Ovary (tissue), 9 donors: ENCODE data around the gene ARL5B. TPM values are rescaled to one million over a fixed set of nuclear protein-coding genes. Genes with fewer than 3 reads are reported as not detected.

Experiments
- DNase-seq, 5 donors: peaks; one replicate each; pipeline ENCODE4 v3.0.0-alpha.2; 2019 to 2020
- H3K27ac ChIP-seq, 2 donors: fragments of 200-600 bp; one replicate each; pipeline versions ENCODE4 v1.5.1 to v1.8.0; 2019 to 2022
- H3K27me3 ChIP-seq: fragments of 200-600 bp; one replicate; pipeline ENCODE4 v1.8.0; 2022
- H3K36me3 ChIP-seq: fragments of 200-600 bp; sonication (generic); one replicate; pipeline ENCODE4 v1.5.1; 2019
- H3K4me1 ChIP-seq: one replicate; pipeline ENCODE4 v1.8.1; 2013; ENCODE audit warnings: mild to moderate bottlenecking, moderate library complexity; ENCODE audit not compliant: insufficient read depth
- H3K4me3 ChIP-seq: fragments of 200-600 bp; sonication (generic); one replicate; pipeline ENCODE4 v1.5.1; 2017
- H3K9me3 ChIP-seq, 2 donors: fragments of 200-600 bp in 1 of 2; sonication (generic) in 1 of 2; one replicate each; pipeline versions ENCODE4 v1.5.1 to v1.8.1; 2013 to 2019; ENCODE audit warnings: mild to moderate bottlenecking in 1 of 2, moderate library complexity in 1 of 2
- EP300 ChIP-seq: sonication (generic); formaldehyde crosslinking; IDR thresholded peaks from one replicate; pipeline ENCODE4 v1.6.1; 2017; ENCODE audit warnings: antibody characterized with exemption
- POLR2A ChIP-seq: fragments of 450-650 bp; IDR thresholded peaks from one replicate; pipeline ENCODE4 v1.6.1; 2017; ENCODE audit warnings: antibody characterized with exemption, mild to moderate bottlenecking, moderate library complexity
- WGBS, 3 donors: extraction: QIAGEN DNeasy Blood & Tissue Kit in 1 of 3; methylation state at CpG; one replicate each; pipeline versions ENCODE4 v1.1.5 to v1.1.7; 2013 to 2017; 5-methylcytosine and 5-hydroxymethylcytosine counted together
- intact Hi-C, 4 donors: fragments of 100-400 bp; cut with DNase I; formaldehyde crosslinking; loops; one replicate each; pipeline versions ENCODE4 v1.11.0 to v1.15.1; 2022 to 2023
- polyA plus RNA-seq, 2 donors: library from polyadenylated mRNA; stranded (reverse); fragments of 200-250 nt in 1 of 2; fragments of 350-450 nt in 1 of 2; fragmentation: Illumina TruSeq in 1 of 2; extraction: RNeasy Lipid Tissue Mini Kit (QIAGEN cat#74804) in 1 of 2; gene quantifications; one replicate each; pipeline ENCODE4 v1.2.3, GENCODE V29; 2013 to 2014
- total RNA-seq, 7 donors: library from RNA; depleted of rRNA in 2 of 7; stranded (reverse); fragments of >200 nt in 2 of 7; fragmentation: NEBNext Ultra II Directional in 3 of 7; extraction: Animal tissue kit (Norgen Biotek cat#: 25700) in 3 of 7; gene quantifications; one replicate each; pipeline versions ENCODE4 v1.1.0 to v1.2.4, GENCODE V29; 2016 to 2023
- TF ChIP-seq, protein P1 (sequence below), 3 donors: fragments of 450-650 bp in 2 of 3; fragments of 200-600 bp in 1 of 3; IDR thresholded peaks; one replicate each; pipeline versions ENCODE4 v1.5.1 to v1.8.0; 2016 to 2022; ENCODE audit warnings: antibody characterized with exemption in 3 of 3, mild to moderate bottlenecking in 1 of 3
- donor health status: DM: no; HTN: no; CAD: no; lungs with moderate emphysema.
- donor health status: DM: no; HTN: no; CAD: no.
- donor health status: Bipolar disorder and iron deficiency.
- donor health status: DM: yes; HTN: yes; CAD: no.
- donor health status: DM: no; HTN: no; CAD: no.
- donor health status: DM: yes; HTN: yes; CAD: no.

ARL5B gene
- total and polyA plus RNA-seq, 9 donors: 6.0 to 19.1 (median 12.8) TPM

DNA sequence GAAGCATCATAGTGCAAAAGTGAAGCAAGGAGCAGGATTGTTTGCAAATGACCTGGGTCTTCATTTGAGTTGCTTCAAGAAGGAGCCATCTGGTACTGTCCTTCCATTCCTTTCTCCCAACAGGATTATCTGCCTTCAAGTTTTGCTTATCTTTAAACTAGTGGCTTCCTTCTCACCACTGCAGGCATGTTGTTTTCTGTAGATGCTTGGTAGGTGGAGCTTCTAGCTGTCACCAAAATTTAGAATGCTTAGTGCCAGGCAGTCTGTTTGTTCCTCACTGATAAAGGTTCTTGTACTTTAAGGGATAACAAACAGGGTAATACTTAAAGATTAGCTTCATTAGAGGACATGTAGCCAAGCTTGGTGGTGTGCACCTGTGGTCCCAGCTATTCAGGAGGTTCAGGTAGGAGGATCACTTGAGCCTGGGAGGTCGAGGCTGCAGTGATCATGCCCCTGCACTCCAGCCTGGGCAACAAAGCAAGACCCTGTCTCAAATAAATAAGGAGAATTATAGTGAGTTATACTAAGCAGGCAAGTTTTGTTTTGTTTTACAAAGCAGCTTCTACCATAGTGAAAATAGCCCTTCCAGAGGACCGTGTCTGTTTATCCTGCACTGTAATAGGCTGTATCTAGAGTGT, 5.7 kb downstream of the ARL5B start:
- DNase-seq: no peak
- H3K9me3 ChIP-seq: no peaks in the 10 kb centered on the region
- peaks cover 11% of the 10 kb centered on the region for H3K4me1 ChIP-seq
- WGBS, 3 donors: 76 to 89% (median 80%) methylated on average over 2 of the region's 2 CpGs
- H3K4me3 ChIP-seq: no peak overlapping the region
- no peak overlapping the region for H3K27ac ChIP-seq
- intact Hi-C loops: no loop called here
- H3K36me3 ChIP-seq: no peaks in the 10 kb centered on the region
- TF ChIP-seq, protein P1, sequence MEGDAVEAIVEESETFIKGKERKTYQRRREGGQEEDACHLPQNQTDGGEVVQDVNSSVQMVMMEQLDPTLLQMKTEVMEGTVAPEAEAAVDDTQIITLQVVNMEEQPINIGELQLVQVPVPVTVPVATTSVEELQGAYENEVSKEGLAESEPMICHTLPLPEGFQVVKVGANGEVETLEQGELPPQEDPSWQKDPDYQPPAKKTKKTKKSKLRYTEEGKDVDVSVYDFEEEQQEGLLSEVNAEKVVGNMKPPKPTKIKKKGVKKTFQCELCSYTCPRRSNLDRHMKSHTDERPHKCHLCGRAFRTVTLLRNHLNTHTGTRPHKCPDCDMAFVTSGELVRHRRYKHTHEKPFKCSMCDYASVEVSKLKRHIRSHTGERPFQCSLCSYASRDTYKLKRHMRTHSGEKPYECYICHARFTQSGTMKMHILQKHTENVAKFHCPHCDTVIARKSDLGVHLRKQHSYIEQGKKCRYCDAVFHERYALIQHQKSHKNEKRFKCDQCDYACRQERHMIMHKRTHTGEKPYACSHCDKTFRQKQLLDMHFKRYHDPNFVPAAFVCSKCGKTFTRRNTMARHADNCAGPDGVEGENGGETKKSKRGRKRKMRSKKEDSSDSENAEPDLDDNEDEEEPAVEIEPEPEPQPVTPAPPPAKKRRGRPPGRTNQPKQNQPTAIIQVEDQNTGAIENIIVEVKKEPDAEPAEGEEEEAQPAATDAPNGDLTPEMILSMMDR (IDR thresholded peaks at IDR 0.05): no peak
- TF ChIP-seq POLR2A: no peak
- TF ChIP-seq EP300: no peak
- no peaks in the 10 kb centered on the region for H3K27me3 ChIP-seq

DNA sequence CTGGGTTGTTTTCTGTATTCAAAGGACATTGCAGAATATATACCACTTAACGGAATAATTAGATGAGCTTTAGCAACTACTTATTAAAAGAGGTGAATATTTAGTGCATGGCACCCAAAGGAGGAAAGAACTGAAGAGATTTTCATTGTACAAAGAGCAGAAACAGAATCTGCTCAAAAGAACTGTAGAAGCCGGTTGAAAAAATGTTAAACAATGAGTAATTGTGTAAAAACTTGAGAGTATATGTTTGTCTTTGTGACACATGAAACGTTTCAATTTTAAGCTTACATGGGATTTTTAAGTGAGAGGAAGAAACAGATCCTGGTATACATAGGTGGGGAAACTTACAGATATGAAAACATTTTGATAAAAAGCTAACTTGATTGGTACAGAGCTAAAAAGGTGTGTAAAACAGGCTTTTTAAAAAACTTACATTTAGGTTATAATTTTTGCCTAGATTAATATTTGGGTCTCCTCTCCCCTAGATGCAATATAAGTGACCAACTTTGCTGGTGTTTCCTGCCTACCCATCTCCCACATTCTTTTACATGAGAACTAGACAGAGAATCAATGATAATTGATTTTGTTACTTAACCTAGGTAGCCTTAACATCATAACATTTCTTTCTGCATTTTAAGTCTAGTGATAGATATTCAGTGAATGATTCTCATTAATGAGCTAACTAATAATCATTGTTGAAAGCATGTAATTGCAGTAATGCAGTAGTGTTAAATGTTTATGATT, 6.8 kb downstream of the ARL5B start:
- H3K27ac ChIP-seq: no peak overlapping the region
- no peaks in the 10 kb centered on the region for H3K9me3 ChIP-seq
- H3K4me3 ChIP-seq: no peak overlapping the region
- WGBS, 3 donors: 30 to 48% (median 33%) methylated on average over 3 of the region's 3 CpGs
- H3K27me3 ChIP-seq: no peaks in the 10 kb centered on the region
- no peaks in the 10 kb centered on the region for H3K36me3 ChIP-seq
- intact Hi-C loops: no loop called here
- TF ChIP-seq EP300 (no peak), POLR2A (no peak)
- TF ChIP-seq, protein P1 (IDR thresholded peaks at IDR 0.05): no peak
- DNase-seq: no peak
- peaks cover 8% of the 10 kb centered on the region for H3K4me1 ChIP-seq

DNA sequence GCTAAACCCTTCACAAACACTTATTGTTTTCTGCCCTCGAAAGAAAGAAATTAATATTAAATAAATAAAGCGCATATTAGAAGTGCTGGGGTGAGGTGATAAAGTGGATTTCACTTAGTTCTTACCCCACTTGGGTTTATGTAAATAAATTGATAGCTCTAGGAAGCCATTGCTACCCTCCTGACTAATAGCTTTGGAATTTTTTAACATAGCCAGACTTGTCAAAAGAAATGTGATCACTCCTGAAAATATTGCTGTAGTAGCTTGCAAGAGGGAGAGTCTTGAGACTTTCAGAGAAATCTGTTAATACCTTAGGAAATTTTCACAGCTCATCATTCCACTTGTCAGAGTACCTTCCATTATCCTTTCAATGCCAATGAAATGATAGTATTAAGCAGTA, 7.6 kb downstream of the ARL5B start:
- no peak overlapping the region for H3K4me3 ChIP-seq
- WGBS, 3 donors: 81 to 87% (median 83%) methylated on average over 2 of the region's 2 CpGs
- DNase-seq: no peak
- no peaks in the 10 kb centered on the region for H3K9me3 ChIP-seq
- intact Hi-C loops: no loop called here
- no peak overlapping the region for H3K27ac ChIP-seq
- H3K36me3 ChIP-seq: no peaks in the 10 kb centered on the region
- TF ChIP-seq, protein P1 (IDR thresholded peaks at IDR 0.05): no peak
- TF ChIP-seq POLR2A: no peak
- peaks cover 7% of the 10 kb centered on the region for H3K4me1 ChIP-seq
- no peaks in the 10 kb centered on the region for H3K27me3 ChIP-seq

DNA sequence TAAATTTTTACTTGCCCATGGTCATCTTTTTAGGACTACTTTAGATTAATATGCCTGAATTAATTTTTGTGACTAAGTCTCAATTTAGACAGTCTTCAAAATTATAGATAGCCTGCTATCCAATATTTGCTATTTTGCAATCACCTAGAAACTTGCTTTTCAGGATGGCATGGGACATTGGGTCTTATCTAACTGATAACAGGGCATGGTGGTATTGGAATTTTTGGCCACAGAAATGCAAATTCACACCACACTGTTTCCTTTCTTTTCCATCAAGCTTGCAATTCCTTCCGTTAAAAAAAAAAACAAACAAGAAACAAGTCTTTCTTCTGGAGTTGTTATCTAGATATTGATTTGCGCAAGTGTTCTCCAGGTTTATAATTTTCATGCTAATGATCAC, 8.8 kb downstream of the ARL5B start:
- H3K9me3 ChIP-seq: no peaks in the 10 kb centered on the region
- no peak for DNase-seq
- peaks cover 3% of the 10 kb centered on the region for H3K4me1 ChIP-seq
- H3K36me3 ChIP-seq: no peaks in the 10 kb centered on the region
- no peak overlapping the region for H3K27ac ChIP-seq
- intact Hi-C loops: no loop called here
- no peaks in the 10 kb centered on the region for H3K27me3 ChIP-seq
- WGBS, 3 donors: 79 to 88% (median 83%) methylated on average over 2 of the region's 2 CpGs
- no peak for TF ChIP-seq POLR2A
- TF ChIP-seq EP300: no peak
- H3K4me3 ChIP-seq: no peak overlapping the region

DNA sequence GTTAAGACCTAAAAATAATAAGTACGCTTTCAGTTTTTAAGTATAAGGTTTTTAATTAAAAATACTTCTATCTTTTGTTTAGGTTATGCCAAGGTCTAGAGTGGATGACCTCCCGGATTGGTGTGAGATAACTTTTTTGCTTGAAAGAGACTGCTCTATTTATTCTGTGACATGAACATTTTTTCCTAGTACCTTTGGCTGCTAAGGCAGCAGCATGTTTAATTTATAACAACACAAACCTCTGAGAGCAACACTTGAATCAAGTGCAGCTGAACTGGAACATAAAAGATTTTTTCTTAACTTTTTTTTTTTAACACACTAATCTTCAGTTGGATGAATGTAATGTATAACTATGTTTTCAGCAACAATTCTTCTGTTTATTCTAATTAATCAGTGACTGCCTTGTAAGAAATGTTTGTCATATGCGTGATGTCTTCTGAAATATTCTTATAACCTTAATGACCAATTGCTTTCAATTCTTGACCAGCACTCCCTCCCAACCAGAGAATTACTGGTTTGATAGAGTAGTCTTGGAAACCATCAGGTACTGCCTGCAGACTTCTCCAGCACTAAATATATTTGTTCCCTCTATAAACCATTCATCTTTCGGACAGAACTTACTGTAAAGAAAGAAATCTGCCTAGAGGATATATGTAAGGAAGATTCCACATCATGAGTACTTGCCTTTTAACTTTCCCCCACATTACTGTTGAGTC, 16.0 kb downstream of the ARL5B start:
- Histone ChIP-seq H3K36me3 (no peaks in the 10 kb centered on the region), H3K4me3 (no peak overlapping the region), H3K4me1 (no peaks in the 10 kb centered on the region), H3K27me3 (no peaks in the 10 kb centered on the region), H3K27ac (no peak overlapping the region), H3K9me3 (no peaks in the 10 kb centered on the region)
- DNase-seq: no peak
- 91 to 97% (median 92%) methylated on average over 4 of the region's 4 CpGs for WGBS, 3 donors
- intact Hi-C loops: no loop called here
- TF ChIP-seq, protein P1 (IDR thresholded peaks at IDR 0.05): no peak
- TF ChIP-seq EP300: no peak
- TF ChIP-seq POLR2A: no peak
